Fibroblast of skin of left quadriceps (primary cell): ENCODE results near the gene CFAP58.
"Not testable (repeated sequence)": the region's sequence is repeated elsewhere in the genome, so short reads cannot be mapped to it uniquely, and the experiment has no call there.

Experiments used
- DNase-seq, 2 experiments: peaks; one replicate each; pipeline ENCODE4 v3.0.0-alpha.2; 2013; ENCODE audit warnings: low read depth in 2 of 2

The CFAP58 gene

DNA sequence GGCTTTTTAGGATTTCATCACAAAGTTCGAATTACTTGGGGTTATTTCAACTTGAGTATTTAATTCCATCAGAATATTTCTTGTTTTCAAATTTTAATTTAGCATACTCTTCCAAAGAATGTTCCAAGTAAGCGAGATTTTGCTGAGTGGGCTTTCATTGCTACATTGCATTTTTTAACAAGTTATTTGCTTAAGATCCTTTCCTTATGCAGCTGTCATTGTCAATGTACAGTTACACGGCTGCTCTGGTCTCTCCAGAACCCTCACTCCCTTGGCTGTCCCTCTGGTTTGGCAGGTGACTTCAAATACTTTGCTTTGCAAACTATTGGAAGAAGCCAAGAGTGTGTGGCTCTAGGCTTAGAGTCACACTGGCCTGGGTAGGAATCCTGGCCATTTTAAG is 80.0 kb downstream of the CFAP58 start:
- DNase-seq: no peak

DNA sequence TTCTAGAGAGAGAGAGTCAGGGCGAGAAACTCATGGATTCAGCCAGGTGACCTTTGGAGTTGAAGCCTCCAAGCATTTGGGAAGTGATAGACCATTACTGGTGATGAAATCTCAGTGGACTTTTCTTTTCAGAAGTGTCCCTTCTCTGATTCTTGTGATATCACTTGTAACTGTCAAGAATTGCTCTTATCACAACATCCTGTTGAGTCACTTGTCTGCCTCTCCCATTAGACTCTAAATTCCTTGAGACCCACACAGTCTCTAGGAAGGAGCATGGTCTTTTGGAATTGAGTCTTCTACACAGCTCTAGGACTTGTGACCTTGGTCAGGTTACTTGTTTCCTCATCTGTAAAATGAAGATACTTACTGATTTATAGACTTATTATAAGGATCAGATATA is 81.0 kb downstream of the CFAP58 start:
- no peak for DNase-seq

DNA sequence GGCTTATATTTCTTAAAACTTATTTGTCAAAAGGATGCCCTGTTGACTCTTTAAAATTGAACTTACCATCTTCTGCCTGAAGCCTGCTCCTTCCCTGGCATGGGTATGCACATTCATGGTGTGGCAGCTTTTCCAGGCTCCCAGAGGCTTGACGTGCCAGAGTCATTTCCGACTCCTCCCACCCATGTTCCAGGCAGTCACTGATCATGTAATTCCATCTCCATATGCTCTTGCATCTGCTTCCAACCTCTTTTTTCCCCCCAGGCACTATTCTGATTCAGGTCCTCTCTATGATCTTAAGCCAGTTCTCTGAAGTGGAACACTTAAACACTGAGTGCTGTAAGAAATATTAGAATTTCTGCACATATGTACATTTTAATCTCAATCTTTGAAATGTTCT is 82.2 kb downstream of the CFAP58 start:
- DNase-seq: no peak

DNA sequence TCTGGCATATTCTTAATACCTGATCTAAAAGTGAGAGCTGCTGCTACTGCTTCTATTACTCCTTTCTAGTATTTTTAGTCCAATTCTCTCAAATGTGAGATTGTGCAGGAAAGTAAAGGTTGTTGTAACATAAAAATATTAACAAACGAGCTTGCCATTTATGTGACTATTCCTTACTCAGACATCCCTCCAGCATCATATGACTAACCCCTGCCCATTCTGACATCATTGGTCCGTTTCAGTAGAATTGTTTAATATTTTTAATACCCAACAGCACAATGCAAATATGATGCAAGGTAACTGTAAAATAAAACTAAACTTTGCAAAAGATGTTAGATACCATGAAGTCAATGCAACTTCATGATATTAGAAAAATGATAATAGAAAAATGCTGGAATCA is 83.6 kb downstream of the CFAP58 start:
- DNase-seq: no peak

DNA sequence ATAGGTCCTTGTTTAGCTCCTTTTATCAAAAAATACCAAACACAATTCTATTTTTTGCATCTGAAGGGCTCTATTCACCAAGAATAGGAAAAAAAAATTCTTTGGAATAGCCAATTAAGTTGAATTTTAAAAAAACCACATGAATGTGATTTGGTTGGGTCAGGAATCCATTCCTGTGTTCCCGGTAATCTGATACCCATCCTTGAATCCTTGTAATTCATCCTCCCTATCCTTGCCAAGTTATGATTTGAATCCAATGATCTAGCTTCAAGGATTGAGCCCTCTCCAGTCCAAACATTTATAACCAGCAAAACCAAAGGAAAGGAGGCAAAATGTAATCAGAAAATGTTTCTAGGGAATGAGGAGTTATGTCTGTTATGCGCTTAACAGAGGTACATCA is 86.6 kb downstream of the CFAP58 start:
- DNase-seq: peak; percentile 34 to 41

DNA sequence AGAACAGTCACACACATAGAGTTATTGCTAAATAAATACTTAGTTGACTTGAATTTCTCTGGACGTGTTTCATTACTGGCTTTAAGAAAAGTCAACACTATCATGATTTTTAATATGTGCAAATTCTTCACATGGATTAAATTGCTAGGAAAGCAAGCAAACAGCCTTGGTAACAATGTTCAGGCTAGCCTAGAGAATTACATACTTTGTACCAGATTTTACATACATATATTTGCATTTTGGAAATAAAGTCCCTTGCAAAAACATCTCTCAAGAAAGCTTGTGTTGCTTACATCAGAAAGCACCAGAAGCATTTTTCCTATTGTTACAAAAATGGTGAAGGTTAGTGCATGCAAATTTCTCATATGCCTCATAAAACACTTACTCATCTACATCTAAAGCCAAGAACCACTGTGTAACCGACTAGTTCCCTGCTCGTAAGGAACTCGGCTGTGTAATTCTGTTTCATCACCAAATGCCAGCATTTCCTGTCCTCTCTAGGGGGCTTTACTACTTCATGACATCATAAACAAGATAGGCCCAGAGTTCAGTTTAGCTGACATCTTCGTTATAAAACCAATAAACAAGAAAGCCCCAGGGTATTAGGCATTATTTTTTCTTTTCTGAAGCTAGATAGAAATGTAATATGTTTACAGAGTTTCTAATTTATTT is 87.8 kb downstream of the CFAP58 start:
- DNase-seq: peak; percentile 86 to 87

DNA sequence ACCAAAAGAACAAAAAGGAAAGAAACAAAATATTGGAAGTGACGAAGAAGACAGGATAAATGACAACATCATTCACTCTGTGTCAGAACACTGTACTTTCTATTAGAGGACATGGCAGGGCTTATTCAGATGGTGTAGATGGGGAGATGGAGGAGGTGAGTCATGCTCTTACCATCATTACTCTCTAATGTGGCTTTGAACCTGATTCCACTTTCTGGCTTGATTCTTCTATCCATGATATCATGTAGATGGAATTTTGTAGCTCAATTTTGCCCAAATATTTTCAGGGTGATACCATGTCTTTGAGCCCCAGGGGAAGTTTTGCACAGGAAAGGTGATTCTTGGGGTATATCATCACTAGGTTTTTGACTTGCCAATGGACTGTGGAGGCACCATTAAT is 91.7 kb downstream of the CFAP58 start:
- peak; percentile 62 to 67 for DNase-seq

DNA sequence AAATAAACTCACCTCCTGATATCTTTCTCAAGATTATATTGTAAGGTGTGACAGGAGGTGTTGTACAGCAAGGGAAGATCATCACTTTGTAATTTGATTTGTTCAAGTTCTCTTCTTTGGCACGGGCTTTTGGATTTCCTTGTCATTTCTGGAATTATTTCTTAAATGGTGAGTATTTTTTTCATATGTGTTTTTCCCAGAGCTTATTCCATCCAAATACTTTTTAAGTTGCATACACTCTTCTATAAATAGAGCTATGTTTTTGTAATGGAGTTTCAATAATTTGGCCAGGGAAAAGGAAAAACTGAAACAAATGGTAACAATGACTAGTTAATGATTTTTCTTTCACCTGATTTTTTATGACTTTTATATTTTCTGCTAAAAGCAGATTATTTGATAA is 92.5 kb downstream of the CFAP58 start:
- DNase-seq: no peak

DNA sequence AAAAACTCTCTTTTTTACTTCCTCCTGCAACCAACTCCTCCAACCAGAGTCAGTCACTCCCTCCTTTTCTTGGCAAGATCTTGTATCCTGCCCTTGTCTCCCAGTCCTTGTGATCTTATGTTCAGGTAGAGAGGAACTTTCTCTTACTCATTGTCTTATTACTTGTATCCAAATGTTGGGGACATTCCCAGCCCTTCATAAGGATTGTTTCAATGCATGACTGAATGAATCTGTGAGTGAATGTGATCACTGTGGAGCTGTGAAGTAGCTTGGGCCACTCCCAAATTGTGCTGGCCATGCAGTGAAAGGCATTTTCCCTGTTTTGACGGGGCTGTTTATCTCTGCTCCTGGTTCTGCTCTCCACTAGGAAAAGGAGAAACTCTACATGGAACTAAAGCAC is 93.7 kb downstream of the CFAP58 start:
- no peak for DNase-seq

DNA sequence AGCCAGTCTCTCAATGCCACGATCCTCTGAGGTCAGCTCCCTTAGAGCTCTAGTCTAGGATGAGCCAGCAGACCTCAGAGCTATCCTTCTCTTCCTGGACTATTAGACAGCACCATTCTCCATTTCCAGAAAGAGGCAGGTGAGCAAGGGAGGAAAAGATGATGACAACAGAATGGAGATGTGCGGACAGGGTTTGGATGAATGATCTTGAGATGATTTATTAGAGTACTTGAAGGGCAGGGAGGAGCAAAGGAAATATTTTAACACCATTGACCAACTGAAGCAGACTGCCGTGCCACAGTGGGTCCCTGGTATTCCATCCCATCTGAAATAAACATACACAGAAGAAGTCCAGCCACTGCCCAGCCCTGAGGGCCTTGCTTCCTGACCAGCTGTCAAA is 94.3 kb downstream of the CFAP58 start:
- DNase-seq: no peak

DNA sequence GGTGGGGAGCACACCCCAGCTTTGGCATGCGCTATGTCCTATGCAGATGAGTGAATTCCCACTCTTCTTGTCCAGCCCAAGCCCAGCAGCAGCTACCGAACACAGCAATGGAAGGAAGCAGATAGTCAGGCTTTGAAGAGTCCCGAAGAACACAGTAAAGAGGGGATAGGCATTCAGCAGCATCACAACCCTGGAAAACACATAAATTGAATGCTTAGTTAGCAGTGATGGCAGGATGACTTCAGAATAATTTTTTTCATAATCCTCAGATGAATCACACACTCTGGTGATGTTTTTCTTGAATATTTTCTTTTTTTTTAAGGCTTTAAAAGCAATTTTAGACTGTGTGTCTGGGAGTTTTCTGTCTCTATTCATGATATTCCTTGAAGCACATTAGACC is 95.8 kb downstream of the CFAP58 start:
- DNase-seq: peak; percentile 30 to 42

DNA sequence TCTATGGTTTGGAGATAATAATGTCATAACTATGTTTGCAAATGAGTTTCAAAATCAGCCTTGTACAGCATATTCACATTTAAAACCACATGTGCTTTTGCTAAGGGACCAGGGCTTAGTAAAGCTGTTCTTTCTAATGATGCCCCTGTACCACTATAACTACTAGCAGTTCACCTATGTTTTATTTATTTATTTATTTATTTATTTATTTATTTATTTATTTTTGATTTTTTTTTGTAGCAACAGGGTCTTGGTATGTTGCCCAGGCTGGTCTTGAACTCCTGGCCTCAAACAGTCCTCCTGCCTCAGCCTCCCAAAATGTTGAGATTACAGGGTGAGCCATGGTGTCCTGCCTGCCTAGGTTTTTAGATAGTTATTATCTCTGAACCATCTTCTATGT is 96.9 kb downstream of the CFAP58 start:
- DNase-seq: no peak

DNA sequence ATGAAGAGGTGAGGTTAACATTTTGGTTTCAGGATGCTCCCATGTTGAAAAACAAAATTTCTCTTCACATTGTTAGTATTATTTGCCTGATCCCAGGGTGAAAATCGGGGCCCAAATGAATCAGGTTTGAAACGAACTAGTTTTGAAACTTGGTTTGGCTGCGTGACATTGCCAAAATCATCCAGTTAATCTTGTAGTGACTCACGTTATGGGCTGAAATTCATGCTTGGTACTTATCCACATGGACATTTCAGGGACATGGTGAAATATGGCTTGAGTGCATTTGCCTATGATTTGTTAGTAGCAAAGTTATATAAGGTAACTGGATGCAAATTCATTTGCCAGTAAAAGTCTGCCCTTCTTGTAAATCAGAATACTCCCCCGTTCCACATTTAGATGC is 97.3 kb downstream of the CFAP58 start:
- no peak for DNase-seq

DNA sequence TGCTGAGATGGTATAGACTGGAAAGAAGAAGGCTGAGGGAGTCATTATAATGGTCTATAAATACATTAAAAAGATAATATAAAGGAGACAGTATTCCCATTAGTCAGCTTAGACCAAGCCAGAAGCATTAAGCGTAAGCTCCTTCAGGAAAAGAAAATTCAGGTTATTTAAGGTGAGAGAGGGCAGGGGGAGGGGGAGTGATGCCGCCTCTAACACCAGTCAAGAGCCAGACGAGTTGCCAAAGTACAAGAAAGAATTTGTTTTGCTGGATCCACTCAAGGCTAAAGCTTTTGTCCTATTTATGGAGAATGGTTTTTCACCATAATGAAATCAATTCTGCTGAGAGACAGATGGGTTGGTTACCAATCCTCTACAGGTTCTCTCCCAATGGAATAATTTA is 99.3 kb downstream of the CFAP58 start:
- DNase-seq: no peak

DNA sequence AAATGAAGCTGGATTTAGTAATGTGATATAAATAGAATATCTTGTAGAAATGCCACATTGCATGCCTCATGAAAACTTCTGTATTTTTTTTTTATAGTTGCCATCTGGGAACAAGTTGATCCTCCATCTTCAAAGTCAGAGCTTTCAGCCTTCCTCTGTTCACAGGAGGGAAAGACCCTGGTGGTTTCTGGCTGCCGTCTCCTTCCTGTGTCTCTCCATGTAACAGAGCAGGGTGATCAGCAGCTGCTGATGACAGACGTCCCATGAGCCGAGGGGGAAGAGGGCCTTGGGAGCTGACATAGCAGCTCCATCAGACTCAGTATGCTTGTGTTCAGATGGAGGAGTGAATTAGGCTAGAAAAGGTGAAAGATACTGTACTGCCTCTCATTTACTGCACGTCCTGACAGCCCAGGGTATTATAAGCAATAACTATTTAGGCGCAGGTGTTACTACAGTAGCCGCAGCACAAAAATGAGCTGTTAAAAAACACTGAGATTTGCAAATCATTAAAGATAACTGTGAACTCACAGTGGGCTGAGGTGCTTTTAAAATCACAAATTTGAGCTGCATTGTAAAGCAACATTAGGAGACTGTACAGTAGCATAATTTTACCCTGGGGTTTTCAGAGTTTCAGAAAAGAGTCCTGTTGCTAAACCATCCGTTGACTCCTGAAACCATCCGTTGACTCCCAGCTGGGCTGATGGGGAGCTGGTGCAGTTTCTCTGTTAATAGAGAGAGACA is 103.3 kb downstream of the CFAP58 start:
- DNase-seq: no peak

DNA sequence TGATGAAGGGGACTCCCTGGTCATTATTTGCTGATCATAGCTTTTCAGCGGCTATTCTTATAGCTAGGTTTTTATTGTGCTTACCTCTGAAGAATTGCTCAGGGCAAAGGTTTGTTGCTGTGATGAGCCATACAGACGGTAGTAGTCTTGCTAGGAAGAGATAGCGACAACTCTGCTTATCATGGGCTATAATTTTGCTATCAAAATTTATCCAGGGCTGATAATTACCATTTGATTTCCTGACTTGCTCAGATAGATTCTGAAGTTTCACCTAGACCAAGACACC is 103.9 kb downstream of the CFAP58 start:
- no peak for DNase-seq

DNA sequence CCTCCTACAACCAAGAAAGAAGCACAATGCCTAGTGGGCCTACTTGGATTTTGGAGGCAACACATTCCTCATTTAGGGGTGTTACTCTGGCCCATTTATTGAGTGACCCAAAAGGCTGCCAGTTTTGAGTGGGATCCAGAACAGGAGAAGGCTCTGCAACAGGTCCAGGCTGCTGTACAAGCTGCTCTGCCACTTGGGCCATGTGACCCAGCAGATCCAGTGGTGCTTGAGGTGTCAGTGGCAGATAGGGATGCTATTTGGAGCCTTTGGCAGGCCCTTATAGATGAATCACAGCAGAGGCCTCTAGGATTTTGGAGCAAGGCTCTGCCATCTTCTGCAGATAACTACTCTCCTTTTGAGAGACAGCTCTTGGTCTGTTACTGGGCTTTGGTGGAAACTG is 111.9 kb downstream of the CFAP58 start:
- DNase-seq: not testable (repeated sequence)

DNA sequence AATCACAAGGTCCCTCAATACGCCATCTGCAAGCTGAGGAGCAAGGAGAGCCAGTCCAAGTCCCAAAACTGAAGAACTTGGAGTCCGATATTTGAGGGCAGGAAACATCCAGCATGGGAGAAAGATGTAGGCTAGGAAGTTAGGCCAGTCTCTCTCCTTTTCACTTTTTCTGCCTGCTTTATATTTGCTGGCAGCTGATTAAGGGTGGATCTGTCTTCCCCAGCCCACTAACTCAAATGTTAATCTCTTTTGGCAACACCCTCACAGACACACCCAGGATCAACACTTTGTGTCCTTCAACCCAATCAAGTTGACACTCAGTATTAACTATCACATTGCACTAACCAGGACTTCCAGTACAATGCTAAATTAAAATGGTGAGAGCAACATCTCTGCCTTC is 115.2 kb downstream of the CFAP58 start:
- not testable (repeated sequence) for DNase-seq

DNA sequence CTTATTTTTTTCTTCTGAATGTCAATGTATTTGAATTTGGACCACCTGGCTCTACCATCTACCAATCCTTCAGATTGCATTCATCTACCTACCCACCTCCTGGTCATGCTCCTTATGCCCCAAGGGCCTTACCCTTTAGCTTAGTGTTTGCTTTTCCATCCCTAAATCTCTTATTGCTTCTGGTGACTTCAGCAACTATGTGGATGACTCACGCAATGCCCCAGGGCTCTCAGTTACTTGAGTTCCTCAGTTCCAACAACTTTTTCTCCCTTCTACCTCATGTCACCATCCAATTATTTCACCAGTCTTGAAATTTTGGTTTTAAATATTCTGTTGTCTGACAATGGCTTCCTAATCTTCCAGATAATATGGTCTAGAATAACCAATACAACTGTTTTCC is 118.9 kb downstream of the CFAP58 start:
- no peak for DNase-seq

DNA sequence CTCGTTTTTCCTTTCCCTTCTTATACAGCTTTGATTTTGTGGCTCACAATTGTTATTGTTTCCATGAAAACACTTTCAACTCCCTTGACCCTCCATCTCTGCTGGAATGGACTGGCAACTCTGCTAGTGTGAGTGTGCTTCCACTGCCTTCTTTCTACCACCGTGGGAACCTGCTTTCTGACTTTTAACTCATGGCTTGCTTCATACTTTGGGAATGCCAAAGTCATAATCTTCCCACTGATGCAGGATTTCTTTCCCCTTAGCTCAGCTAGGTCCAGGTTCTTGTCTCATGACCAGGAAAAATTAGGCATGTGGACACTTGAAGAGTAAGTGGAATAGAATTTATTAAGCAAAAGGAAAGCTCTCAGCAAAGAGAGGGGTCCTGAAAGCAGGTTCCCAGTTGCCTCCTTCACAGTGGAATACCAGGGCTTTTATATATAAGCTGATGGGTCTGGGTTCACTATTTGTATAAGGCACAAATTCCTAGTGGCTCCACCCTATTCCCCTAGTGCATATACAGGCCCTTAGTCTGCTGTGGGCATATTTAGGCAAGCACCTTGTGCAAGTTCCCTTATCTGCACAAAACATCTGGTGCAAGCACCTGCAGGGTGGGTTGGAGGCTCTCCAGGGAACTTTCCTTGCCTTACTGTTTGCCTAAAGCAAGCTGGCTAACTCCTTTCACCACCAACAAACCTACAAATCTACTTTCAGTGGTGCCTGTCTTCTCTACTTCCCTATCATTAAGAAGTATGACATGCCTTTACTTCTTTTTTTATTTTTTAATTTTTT is 119.5 kb downstream of the CFAP58 start:
- DNase-seq: no peak

DNA sequence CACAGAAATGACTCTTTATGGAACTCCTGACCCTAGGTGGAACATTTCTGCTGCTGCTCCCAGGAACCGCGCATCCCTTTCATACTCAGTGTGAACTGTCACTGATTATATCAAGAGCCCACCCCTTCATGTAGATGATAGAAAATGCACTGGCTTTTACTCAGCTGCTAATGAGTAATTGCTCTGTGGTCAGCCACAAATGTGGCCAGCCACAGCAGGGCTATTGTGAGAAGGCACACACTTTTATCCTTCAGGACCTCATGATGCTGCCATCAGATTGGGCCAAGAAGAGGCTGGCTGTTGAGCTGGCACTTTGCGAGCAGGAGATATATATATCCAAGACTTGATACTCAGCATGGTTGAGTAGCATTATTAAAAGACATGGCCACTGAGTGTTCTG is 124.7 kb downstream of the CFAP58 start:
- no peak for DNase-seq

DNA sequence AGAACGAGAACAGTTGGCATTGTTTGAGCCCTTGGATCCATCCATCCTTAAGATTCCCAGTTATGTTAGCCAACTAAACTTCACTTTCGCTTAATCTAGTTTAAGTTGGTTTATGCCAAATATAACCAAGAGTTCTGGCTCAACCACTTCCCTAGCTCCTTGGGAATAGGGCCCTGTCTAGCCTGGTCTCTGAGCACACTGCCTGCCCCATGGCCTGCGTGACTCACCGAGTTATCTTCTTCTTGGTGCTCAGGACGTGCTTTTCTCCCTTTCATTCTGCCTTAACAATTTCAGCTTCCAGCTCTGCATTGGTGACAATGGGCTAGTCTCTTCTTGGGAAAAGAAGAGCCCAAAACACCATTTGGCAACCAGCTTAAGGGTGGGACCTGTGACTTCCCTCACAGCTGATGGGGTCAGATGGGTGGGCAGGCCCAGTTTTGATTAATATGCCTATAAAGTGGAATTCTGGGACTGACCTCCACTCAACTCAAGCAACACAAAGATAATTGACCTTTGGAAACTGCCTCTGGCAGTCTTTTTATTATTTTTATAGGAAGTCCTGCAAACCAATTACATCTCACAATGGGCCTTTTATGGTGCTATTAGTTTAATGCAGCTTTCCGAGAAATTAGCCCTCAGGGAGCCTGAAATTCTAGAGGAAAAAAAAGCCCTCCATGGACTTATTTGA is 126.4 kb downstream of the CFAP58 start:
- no peak for DNase-seq

DNA sequence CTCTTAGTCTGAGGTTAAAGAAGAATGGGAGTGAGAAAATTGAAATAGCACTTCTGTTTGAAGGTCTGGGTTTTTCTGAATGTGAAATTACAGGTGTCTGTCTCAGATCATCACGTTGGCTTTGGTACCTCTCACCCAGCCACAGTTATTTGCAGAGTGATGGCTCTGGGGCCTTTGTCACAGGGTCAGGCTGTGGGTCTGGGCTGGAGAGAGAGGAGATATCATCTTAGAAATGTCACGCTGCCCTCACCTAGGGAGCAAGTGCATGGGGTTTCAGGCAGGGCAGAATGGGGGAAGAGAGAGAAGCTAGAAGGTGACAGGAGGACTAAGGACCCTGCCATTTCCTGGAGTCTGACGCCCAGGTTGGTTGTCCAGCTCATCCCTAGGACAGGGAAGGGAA is 127.2 kb downstream of the CFAP58 start:
- DNase-seq: no peak
